D721Med (cell line): ENCODE data around the gene GAPDH.

ENCODE experiments used
- DNase-seq: peaks from one replicate; pipeline ENCODE4 v3.0.0; 2011; ENCODE audit warnings: low spot score; ENCODE audit not compliant: insufficient read length
- FAIRE-seq: peaks from 2 replicates; lab custom pipeline; 2011; peaks lifted over from hg19 to GRCh38; lab: Jason Lieb, UNC
- CTCF ChIP-seq: IDR thresholded peaks from 2 replicates; pipeline ENCODE4 v1.5.1; 2012; ENCODE audit warnings: mild to moderate bottlenecking, control low read depth; ENCODE audit not compliant: insufficient read depth; ENCODE audit errors: missing control alignments

GAPDH gene

DNA sequence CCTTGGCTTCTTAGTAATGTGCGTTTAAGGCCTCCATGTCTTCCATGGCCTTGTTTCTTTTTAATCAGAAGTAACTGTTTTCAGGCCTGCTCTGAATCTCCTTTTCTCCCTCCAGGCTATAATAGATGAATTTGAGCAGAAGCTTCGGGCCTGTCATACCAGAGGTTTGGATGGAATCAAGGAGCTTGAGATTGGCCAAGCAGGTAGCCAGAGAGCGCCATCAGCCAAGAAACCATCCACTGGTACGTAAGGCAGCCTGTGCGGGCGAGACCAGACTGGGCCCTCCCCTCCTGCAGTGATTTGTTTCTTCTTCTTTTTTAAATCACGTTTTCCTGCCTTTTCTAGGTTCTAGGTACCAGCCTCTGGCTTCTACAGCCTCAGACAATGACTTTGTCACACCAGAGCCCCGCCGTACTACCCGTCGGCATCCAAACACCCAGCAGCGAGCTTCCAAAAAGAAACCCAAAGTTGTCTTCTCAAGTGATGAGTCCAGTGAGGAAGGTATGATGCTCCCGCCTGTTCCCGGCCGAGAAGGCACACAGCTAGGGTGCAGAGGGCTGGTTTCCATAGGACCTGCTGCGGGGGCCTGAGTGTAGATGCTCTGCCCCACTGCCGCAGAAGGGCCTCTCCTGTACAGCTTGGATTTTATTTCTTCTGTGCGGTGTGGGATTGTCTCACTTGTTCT is 3.6 kb upstream of the GAPDH start:
- no peak for TF ChIP-seq CTCF
- no peak for FAIRE-seq
- DNase-seq = no peak

- TF ChIP-seq CTCF = no peak
- no peak for FAIRE-seq
- DNase-seq = no peak
Observed at GRCh38 chr12:6532051-6532926, 2.0 kb upstream of the GAPDH start.

DNA sequence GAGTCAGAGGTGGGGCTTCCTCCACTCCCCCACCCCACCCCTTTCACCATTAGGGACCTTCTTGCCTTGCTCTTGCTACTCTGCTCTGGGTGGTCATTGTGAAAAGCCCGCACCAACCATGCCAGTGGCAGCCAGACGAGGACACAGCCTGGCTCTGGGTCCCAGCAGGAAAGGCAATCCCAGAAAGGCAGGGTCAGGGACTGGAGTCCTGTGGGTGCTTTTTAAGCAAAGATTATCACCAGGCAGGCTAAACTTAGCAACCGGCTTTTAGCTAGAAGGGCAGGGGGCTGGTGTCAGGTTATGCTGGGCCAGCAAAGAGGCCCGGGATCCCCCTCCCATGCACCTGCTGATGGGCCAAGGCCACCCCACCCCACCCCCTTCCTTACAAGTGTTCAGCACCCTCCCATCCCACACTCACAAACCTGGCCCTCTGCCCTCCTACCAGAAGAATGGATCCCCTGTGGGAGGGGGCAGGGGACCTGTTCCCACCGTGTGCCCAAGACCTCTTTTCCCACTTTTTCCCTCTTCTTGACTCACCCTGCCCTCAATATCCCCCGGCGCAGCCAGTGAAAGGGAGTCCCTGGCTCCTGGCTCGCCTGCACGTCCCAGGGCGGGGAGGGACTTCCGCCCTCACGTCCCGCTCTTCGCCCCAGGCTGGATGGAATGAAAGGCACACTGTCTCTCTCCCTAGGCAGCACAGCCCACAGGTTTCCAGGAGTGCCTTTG is 1.2 kb upstream of the GAPDH start:
- TF ChIP-seq CTCF = no peak
- DNase-seq = no peak
- FAIRE-seq = no peak

GRCh38 chr12:6533653-6533922 is 729 bp upstream of the GAPDH start:
- TF ChIP-seq CTCF = no peak
- FAIRE-seq = no peak
- DNase-seq = no peak

- no peak for TF ChIP-seq CTCF
- FAIRE-seq (no peak), DNase-seq (no peak)
Observed at GRCh38 chr12:6534695-6534944, 303 bp downstream of the GAPDH start.

DNA sequence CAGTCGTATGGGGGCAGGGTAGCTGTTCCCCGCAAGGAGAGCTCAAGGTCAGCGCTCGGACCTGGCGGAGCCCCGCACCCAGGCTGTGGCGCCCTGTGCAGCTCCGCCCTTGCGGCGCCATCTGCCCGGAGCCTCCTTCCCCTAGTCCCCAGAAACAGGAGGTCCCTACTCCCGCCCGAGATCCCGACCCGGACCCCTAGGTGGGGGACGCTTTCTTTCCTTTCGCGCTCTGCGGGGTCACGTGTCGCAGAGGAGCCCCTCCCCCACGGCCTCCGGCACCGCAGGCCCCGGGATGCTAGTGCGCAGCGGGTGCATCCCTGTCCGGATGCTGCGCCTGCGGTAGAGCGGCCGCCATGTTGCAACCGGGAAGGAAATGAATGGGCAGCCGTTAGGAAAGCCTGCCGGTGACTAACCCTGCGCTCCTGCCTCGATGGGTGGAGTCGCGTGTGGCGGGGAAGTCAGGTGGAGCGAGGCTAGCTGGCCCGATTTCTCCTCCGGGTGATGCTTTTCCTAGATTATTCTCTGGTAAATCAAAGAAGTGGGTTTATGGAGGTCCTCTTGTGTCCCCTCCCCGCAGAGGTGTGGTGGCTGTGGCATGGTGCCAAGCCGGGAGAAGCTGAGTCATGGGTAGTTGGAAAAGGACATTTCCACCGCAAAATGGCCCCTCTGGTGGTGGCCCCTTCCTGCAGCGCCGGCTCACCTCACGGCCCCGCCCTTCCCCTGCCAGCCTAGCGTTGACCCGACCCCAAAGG is 804 bp downstream of the GAPDH start:
- FAIRE-seq (no peak), DNase-seq (no peak)
- no peak for TF ChIP-seq CTCF
